Activated CD8-positive, alpha-beta memory T cell treated with anti-CD3 and anti-CD28 coated beads, Interleukin-2, amount 10 ng/mL, durations not matched to agents 7 days and 5 days (primary cell): ENCODE measurements around the gene SEMA4D. TPM values are rescaled to one million over a fixed set of nuclear protein-coding genes. Genes with fewer than 3 reads are reported as not detected.

ENCODE experiments used
- ATAC-seq: fragments of 150-1000 bp; cut with Tn5 transposase; one replicate; pipeline ENCODE4 v1.10.0; 2021; ENCODE audit warnings: moderate library complexity
- CTCF ChIA-PET: fragments of 350-600 bp; sonication (Branson Sonifier 250); formaldehyde crosslinking; loops from one replicate; lab custom pipeline; 2021; ENCODE audit warnings: antibody characterized with exemption; lab: Charles Lee
- DNase-seq: peaks from one replicate; pipeline ENCODE4 v3.0.0-alpha.2; 2020
- H3K27ac Mint-ChIP-seq: one replicate; pipeline ENCODE4 v1.8.0; 2021; ENCODE audit warnings: mild to moderate bottlenecking, mixed read lengths
- H3K27me3 Mint-ChIP-seq: one replicate; pipeline ENCODE4 v1.8.0; 2021; ENCODE audit warnings: mixed read lengths
- H3K36me3 Mint-ChIP-seq: one replicate; pipeline ENCODE4 v1.8.0; 2021; ENCODE audit warnings: mild to moderate bottlenecking, mixed read lengths
- H3K4me1 Mint-ChIP-seq: one replicate; pipeline ENCODE4 v1.8.0; 2021; ENCODE audit warnings: mixed read lengths
- H3K4me3 Mint-ChIP-seq: one replicate; pipeline ENCODE4 v1.8.0; 2021; ENCODE audit warnings: mild to moderate bottlenecking, moderate library complexity, mixed read lengths
- H3K9me3 Mint-ChIP-seq: one replicate; pipeline ENCODE4 v1.8.0; 2022; ENCODE audit warnings: low read depth, mixed read lengths
- total RNA-seq, 2 experiments: library from RNA; stranded (reverse); gene quantifications; one replicate each; pipeline ENCODE4 v1.2.3, GENCODE V29; 2021

Gene SEMA4D
- total RNA-seq, 2 experiments from 2014 or later = 408 to 525 TPM

DNA sequence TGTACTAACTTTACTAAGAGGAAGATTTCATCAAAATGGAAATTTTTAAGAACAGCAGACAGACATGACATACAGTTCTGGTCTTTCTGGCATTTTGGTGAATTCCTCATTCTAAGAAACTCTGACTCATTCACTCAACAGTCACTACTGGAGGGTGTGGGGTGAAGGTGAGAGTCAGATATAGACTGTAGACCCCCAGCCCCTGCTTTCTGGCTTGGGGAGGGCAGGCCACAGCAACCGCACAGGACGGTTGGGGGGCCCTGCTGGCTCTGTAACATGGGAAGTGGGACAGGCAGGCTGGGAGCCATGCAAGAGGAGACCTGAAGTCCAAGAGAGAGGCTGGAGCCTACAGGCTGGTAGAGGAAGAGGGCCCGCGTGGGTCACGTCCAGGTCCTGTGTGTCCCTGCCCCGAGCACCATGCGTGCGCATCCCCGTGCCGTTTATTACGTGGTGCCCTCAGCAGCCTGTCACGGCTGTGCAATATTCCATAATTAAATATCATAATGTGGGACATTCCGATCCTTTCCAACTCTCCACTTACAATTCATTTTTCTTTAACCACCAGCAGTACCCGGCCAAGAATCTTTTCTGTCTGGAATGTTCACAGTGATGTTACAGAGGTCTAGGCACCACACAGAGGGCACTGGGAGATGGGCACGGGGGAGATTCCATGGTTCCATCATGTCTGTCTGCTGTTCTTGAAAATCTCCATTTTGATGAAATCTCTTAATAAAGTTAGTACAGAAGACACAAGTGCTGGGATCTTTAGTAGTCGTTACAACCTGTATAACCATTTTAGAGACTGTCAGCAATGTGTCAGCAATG is 75.5 kb downstream of the SEMA4D start:
- CTCF ChIA-PET = interaction anchor here (0.9 to 2.9 kb wide), 4 partner anchors 10 to 127 kb away, joined by 3 to 12 read pairs (median 3); no protein-coding TSS in a partner anchor
- peak; percentile 93 for DNase-seq
- ATAC-seq = peak; percentile 52
- peaks cover 55% of the 10 kb centered on the region for H3K36me3 Mint-ChIP-seq
- peak overlapping the region; percentile 97 for H3K27ac Mint-ChIP-seq
- H3K27me3 Mint-ChIP-seq = no peaks in the 10 kb centered on the region
- H3K4me1 Mint-ChIP-seq = peaks cover 99% of the 10 kb centered on the region
- peak overlapping the region; percentile 65 for H3K4me3 Mint-ChIP-seq
- no peaks in the 10 kb centered on the region for H3K9me3 Mint-ChIP-seq

GRCh38 chr9:89421595-89421994 is 76.3 kb downstream of the SEMA4D start:
- H3K4me3 Mint-ChIP-seq = peak overlapping the region; percentile 30
- H3K36me3 Mint-ChIP-seq = peaks cover 63% of the 10 kb centered on the region

GRCh38 chr9:89420397-89421178 is 77.3 kb downstream of the SEMA4D start:
- Mint-ChIP-seq H3K4me3 (peak overlapping the region; percentile 48), H3K9me3 (no peaks in the 10 kb centered on the region), H3K27ac (peak overlapping the region; percentile 97), H3K36me3 (peaks cover 72% of the 10 kb centered on the region), H3K27me3 (no peaks in the 10 kb centered on the region), H3K4me1 (peaks cover 98% of the 10 kb centered on the region)
- ATAC-seq = peak; percentile 3
- no peak for DNase-seq
- CTCF ChIA-PET = interaction anchor here (0.6 to 2.2 kb wide), 2 partner anchors 12 to 128 kb away, joined by 3 to 9 read pairs; no protein-coding TSS in a partner anchor

More at GRCh38 chr9:89421595-89421994, 76.3 kb downstream of the SEMA4D start:
- CTCF ChIA-PET = interaction anchor here (1.1 to 1.3 kb wide), 2 partner anchors 9 to 56 kb away, joined by 3 read pairs; no protein-coding TSS in a partner anchor
- no peaks in the 10 kb centered on the region for H3K27me3 Mint-ChIP-seq
- peaks cover 99% of the 10 kb centered on the region for H3K4me1 Mint-ChIP-seq
- peak overlapping the region; percentile 97 for H3K27ac Mint-ChIP-seq
- no peaks in the 10 kb centered on the region for H3K9me3 Mint-ChIP-seq
- ATAC-seq (no peak), DNase-seq (no peak)

DNA sequence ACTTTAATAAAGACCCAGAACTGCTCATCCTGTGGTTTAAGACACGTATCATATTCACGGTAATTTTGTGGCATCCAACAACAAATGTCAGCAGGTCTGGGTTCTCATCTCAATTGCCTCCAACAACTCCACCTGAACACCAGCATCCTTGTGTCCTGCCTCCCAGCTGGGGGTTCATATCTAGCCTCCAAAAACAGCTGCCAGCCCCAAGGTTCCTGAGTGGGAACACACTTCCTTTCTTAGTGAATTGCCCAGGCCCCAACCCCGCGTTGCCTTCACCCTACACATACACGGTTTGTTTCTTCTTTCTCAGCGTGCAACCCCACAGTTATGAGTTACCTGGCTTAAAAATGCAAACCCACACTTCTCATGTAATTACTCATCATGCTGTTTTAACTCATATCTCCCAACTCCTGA is 77.9 kb downstream of the SEMA4D start:
- CTCF ChIA-PET = interaction anchor here (2.2 to 4.9 kb wide), 4 partner anchors 9 to 129 kb away, joined by 6 to 25 read pairs (median 12); no protein-coding TSS in a partner anchor
- H3K36me3 Mint-ChIP-seq = peaks cover 73% of the 10 kb centered on the region
- peaks cover 98% of the 10 kb centered on the region for H3K4me1 Mint-ChIP-seq
- no peaks in the 10 kb centered on the region for H3K9me3 Mint-ChIP-seq
- peak; percentile 27 for ATAC-seq
- peak overlapping the region; percentile 97 for H3K27ac Mint-ChIP-seq
- peak; percentile 78 for DNase-seq
- H3K4me3 Mint-ChIP-seq = peak overlapping the region; percentile 48
- no peaks in the 10 kb centered on the region for H3K27me3 Mint-ChIP-seq

GRCh38 chr9:89418882-89419640 is 78.9 kb downstream of the SEMA4D start:
- no peaks in the 10 kb centered on the region for H3K27me3 Mint-ChIP-seq
- DNase-seq = peak; percentile 93
- CTCF ChIA-PET = interaction anchor here (1.4 to 4.9 kb wide), 6 partner anchors 9 to 130 kb away, joined by 3 to 25 read pairs (median 8); no protein-coding TSS in a partner anchor
- no peaks in the 10 kb centered on the region for H3K9me3 Mint-ChIP-seq
- H3K27ac Mint-ChIP-seq = peak overlapping the region; percentile 97
- H3K4me3 Mint-ChIP-seq = peak overlapping the region; percentile 91
- H3K4me1 Mint-ChIP-seq = peaks cover 98% of the 10 kb centered on the region
- peaks cover 72% of the 10 kb centered on the region for H3K36me3 Mint-ChIP-seq
- peak; percentile 48 for ATAC-seq

- peaks cover 72% of the 10 kb centered on the region for H3K36me3 Mint-ChIP-seq
- H3K9me3 Mint-ChIP-seq = no peaks in the 10 kb centered on the region
- CTCF ChIA-PET = interaction anchor here (1.4 to 4.9 kb wide), 6 partner anchors 8 to 130 kb away, joined by 3 to 25 read pairs (median 8); no protein-coding TSS in a partner anchor
- DNase-seq (no peak), ATAC-seq (peak; percentile 1)
- H3K4me1 Mint-ChIP-seq = peaks cover 98% of the 10 kb centered on the region
- peak overlapping the region; percentile 97 for H3K27ac Mint-ChIP-seq
- no peaks in the 10 kb centered on the region for H3K27me3 Mint-ChIP-seq
- peak overlapping the region; percentile 91 for H3K4me3 Mint-ChIP-seq
These were observed 79.5 kb downstream of the SEMA4D start for GRCh38 chr9:89418474-89418845.

- DNase-seq = no peak
- H3K27ac Mint-ChIP-seq = peak overlapping the region; percentile 97
- peaks cover 74% of the 10 kb centered on the region for H3K36me3 Mint-ChIP-seq
- ATAC-seq = no peak
- H3K9me3 Mint-ChIP-seq = no peaks in the 10 kb centered on the region
- peaks cover 98% of the 10 kb centered on the region for H3K4me1 Mint-ChIP-seq
- CTCF ChIA-PET = interaction anchor here (0.8 to 4.9 kb wide), 11 partner anchors 8 to 131 kb away, joined by 3 to 25 read pairs (median 3); no protein-coding TSS in a partner anchor
- peak overlapping the region; percentile 91 for H3K4me3 Mint-ChIP-seq
- no peaks in the 10 kb centered on the region for H3K27me3 Mint-ChIP-seq
These were observed 80.0 kb downstream of the SEMA4D start for GRCh38 chr9:89417832-89418473.

- no peaks in the 10 kb centered on the region for H3K27me3 Mint-ChIP-seq
- H3K4me3 Mint-ChIP-seq = peak overlapping the region; percentile 91
- H3K4me1 Mint-ChIP-seq = peaks cover 98% of the 10 kb centered on the region
- DNase-seq (no peak), ATAC-seq (no peak)
- peaks cover 82% of the 10 kb centered on the region for H3K36me3 Mint-ChIP-seq
- H3K9me3 Mint-ChIP-seq = no peaks in the 10 kb centered on the region
- H3K27ac Mint-ChIP-seq = peak overlapping the region; percentile 60
- CTCF ChIA-PET = interaction anchor here (1.1 to 4.9 kb wide), 2 partner anchors 14 to 134 kb away, joined by 3 to 25 read pairs; no protein-coding TSS in a partner anchor
These were observed 83.1 kb downstream of the SEMA4D start for GRCh38 chr9:89414670-89415324.

- DNase-seq (no peak), ATAC-seq (no peak)
- Mint-ChIP-seq H3K9me3 (no peaks in the 10 kb centered on the region), H3K36me3 (peaks cover 86% of the 10 kb centered on the region), H3K27me3 (no peaks in the 10 kb centered on the region), H3K4me1 (peaks cover 98% of the 10 kb centered on the region), H3K4me3 (no peak overlapping the region), H3K27ac (peak overlapping the region; percentile 52)
- CTCF ChIA-PET = no interaction called here
These were observed 83.8 kb downstream of the SEMA4D start for GRCh38 chr9:89413963-89414638.

DNA sequence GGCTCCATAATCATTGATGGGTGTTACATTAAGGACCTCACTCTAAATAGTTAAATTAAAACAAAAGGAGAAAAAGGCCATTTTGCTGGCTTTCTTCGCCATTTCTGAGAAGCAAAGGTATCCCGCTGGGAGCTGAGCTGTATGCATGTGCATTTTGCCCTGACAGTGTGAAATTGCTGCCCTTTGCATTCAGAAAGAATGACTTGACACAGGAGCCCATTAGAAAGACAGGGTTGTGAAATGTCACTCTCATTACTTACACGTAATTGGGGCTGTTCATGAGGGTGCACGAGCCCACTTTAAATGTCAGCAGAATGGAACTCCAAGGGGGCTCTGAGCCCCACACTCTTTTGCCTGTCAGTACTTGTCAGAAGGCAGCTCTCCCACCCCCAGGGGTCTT is 85.0 kb downstream of the SEMA4D start:
- ATAC-seq (no peak), DNase-seq (no peak)
- Mint-ChIP-seq H3K9me3 (no peaks in the 10 kb centered on the region), H3K27ac (peak overlapping the region; percentile 72), H3K4me3 (no peak overlapping the region), H3K36me3 (peaks cover 86% of the 10 kb centered on the region), H3K4me1 (peaks cover 98% of the 10 kb centered on the region), H3K27me3 (no peaks in the 10 kb centered on the region)
- CTCF ChIA-PET = interaction anchor here (1.1 to 1.3 kb wide), 2 partner anchors 9 to 16 kb away, joined by 3 read pairs; no protein-coding TSS in a partner anchor

DNA sequence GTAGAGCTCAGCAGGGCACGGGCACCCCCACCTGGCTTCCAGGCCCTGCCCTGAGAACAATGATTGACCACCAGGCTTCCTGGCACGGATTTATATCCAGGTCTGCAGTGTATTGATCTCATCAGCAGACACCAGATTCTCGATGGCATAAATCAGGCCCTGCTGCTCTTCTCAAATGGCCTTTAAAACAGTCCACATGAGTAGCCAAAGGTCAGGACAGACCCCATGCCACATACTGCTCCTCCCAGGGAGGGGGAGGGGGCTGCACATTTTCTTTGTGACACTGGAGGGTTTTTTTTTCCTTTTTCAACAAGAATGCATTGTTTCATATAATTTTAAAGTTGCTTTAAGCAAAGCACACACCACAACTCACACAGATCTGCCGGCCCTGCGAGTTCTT is 85.4 kb downstream of the SEMA4D start:
- CTCF ChIA-PET = interaction anchor here (1.1 to 1.3 kb wide), 2 partner anchors 9 to 16 kb away, joined by 3 read pairs; no protein-coding TSS in a partner anchor
- H3K36me3 Mint-ChIP-seq = peaks cover 85% of the 10 kb centered on the region
- H3K9me3 Mint-ChIP-seq = no peaks in the 10 kb centered on the region
- peak overlapping the region; percentile 72 for H3K27ac Mint-ChIP-seq
- ATAC-seq (no peak), DNase-seq (no peak)
- no peaks in the 10 kb centered on the region for H3K27me3 Mint-ChIP-seq
- H3K4me3 Mint-ChIP-seq = no peak overlapping the region
- peaks cover 98% of the 10 kb centered on the region for H3K4me1 Mint-ChIP-seq
